Amniotic stem cell (primary cell): ENCODE data around the gene SF3A2.

Experiments
- DNase-seq: peaks from one replicate; lab custom pipeline; 2025; lab: John Stamatoyannopoulos, UW

The SF3A2 gene

GRCh38 chr19:2291185-2291751 is 54.6 kb downstream of the SF3A2 start:
- DNase-seq: no peak

- DNase-seq: peak; percentile 33
Measured at GRCh38 chr19:2294687-2295335, 58.2 kb downstream of the SF3A2 start.

DNA sequence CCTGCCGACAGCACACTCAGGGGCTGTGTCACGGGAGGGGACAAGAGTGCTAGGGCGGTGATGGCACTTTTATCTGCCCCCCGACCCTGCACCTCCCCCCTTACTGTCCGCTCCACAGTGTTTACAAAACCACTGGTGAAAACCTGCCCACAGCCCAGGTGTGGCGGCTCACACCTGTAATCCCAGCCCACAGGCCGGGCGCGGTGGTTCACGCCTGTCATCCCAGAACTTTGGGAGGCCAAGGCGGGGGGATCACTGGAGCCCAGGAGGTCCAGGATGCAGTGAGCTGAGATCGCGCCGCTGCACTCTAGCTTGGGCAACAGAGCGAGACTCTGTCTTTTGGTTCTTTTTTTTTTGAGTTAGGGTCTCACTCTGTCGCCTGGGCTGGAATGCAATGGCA is 59.5 kb downstream of the SF3A2 start:
- no peak for DNase-seq
